Uterus (tissue), 2 donors: ENCODE measurements around the gene SLC6A18.
"Not testable (repeated sequence)": the region's sequence is repeated elsewhere in the genome, so short reads cannot be mapped to it uniquely, and the experiment has no call there.

ENCODE experiments used
- POLR2A ChIP-seq, 2 donors: fragments of 450-650 bp; IDR thresholded peaks; one replicate each; pipeline ENCODE4 v1.6.1; 2016; ENCODE audit warnings: antibody characterized with exemption in 2 of 2, mild to moderate bottlenecking in 1 of 2, moderate library complexity in 1 of 2
- TF ChIP-seq, protein P1 (sequence below), 4 experiments: fragments of 200-600 bp in 2 of 4; fragments of 450-650 bp in 2 of 4; sonication (generic) in 2 of 4; IDR thresholded peaks; one replicate each; pipeline ENCODE4 v1.5.1; 2016 to 2019; ENCODE audit warnings: antibody characterized with exemption in 4 of 4, mild to moderate bottlenecking in 2 of 4, moderate library complexity in 1 of 4

DNA sequence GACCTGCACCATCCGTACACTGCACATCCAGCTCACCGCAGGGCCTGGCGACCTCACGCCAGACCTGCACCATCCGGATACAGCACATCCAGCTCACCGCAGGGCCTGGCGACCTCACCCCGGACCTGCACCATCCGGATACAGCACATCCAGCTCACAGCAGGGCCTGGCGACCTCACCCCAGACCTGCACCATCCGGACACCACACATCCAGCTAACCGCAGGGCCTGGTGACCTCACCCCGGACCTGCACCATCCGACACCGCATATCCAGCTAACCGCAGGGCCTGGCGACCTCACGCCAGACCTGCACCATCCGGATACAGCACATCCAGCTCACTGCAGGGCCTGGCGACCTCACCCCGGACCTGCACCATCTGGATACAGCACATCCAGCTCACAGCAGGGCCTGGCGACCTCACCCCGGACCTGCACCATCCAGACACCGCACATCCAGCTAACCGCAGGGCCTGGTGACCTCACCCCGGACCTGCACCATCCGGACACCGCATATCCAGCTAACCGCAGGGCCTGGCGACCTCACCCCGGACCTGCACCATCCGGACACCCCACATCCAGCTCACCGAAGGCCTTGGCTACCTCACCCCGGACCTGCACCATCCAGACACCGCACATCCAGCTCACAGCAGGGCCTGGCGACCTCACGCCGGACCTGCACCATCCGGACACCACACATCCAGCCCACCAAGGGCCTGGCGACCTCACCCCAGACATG is 58.0 kb downstream of the SLC6A18 start:
- TF ChIP-seq, protein P1, sequence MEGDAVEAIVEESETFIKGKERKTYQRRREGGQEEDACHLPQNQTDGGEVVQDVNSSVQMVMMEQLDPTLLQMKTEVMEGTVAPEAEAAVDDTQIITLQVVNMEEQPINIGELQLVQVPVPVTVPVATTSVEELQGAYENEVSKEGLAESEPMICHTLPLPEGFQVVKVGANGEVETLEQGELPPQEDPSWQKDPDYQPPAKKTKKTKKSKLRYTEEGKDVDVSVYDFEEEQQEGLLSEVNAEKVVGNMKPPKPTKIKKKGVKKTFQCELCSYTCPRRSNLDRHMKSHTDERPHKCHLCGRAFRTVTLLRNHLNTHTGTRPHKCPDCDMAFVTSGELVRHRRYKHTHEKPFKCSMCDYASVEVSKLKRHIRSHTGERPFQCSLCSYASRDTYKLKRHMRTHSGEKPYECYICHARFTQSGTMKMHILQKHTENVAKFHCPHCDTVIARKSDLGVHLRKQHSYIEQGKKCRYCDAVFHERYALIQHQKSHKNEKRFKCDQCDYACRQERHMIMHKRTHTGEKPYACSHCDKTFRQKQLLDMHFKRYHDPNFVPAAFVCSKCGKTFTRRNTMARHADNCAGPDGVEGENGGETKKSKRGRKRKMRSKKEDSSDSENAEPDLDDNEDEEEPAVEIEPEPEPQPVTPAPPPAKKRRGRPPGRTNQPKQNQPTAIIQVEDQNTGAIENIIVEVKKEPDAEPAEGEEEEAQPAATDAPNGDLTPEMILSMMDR (IDR thresholded peaks at IDR 0.05): not testable (repeated sequence)
- TF ChIP-seq POLR2A (IDR thresholded peaks at IDR 0.05): not testable (repeated sequence)
